GM19035 (cell line): ENCODE data around the gene CARD8.

Experiments
- ATAC-seq: cut with Tn5 transposase; IDR thresholded peaks from one replicate; pipeline ENCODE4 v1.9.1; 2021; ENCODE audit not compliant: unreplicated experiment

The CARD8 gene

DNA sequence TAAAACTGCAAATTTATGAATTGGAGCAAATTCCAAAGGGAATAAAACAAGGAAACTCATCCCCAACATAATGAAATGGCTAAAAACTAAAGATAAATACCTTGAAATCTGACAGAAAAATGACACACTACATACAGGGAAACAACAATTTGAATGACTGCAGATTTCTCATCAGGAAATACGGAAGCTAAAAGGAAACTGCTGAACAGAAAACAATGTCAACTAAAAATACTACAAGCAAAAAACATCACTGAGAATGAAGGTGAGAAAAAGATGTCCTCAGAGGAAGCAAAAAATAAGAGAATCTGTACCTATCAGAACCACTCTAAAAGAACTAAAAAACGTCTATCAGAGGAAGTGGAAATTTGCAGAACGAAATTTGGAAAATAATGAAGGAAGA lies 45.7 kb downstream of the CARD8 start:
- ATAC-seq, result no peak

DNA sequence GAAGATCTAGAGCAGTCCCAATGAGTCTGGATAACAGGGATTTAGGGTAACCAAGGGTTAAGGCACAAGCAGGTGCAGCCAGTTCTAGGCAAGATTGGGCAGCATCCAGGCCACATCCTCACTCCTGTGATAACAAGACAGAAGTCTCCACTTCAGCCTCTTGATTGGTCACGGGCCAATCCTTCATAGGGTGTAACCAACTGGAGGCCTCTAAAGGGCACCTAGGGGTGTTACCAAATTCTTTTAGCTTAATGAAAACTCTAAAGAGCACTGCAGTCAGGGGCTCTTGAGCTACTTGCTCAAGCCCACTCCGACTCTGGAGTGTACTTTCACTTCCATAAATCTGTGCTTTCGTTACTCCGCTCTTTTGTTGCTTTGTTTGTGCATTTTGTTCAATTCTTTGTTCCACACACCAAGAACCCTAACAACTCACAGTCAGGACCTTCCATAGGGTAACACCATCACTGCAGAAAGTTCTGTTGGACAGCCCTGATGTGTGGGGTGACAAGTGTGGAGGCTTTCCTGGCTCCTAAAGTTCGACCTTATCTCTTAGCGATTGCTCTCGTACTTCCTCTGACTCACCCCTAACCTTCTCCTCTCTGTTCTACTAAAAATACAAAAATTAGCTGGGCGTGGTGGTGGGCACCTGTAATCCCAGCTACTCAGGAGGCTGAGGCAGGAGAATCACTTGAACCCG lies 49.2 kb downstream of the CARD8 start:
- no peak for ATAC-seq

DNA sequence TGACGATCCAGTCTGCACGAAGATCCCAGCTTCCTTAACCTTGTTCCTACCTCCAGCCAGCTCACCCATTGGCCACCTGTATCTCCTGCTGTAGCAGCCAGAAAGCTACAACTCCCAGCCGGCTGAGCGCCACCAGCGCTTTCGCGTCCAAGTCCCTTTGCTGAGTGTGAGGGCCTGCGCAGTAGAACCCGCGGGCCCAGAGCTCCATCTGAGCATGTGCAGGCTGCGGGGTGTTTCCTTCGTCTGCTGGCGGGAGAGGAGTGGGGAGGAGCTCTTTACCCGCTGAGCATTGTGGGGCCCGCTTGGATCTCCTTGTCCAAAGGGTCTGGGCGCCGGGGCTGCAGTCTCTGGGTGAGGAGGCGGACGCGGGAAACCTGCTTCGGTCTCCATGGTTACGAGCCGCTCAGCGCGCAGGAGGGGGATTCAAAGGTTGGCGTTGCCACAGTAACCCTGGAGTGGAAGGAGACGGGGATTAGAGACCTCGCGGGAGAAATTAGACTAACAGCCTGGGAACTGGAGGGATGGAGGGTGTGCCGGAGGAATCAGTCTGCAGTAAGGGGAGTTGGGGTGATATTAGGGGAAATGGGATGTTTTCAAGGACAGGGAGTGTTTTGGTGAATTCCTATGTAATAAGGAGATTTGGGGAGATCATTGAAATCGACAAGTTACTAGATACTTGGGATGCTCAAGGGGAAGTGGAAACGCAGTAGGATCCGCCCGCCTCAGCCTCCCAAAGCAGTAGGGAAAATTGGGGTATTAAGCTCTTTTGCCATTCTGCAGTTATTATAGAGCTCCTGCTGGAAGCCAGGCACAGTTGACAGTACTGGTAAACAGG lies 51.7 kb downstream of the CARD8 start:
- ATAC-seq, result peak; percentile 91

DNA sequence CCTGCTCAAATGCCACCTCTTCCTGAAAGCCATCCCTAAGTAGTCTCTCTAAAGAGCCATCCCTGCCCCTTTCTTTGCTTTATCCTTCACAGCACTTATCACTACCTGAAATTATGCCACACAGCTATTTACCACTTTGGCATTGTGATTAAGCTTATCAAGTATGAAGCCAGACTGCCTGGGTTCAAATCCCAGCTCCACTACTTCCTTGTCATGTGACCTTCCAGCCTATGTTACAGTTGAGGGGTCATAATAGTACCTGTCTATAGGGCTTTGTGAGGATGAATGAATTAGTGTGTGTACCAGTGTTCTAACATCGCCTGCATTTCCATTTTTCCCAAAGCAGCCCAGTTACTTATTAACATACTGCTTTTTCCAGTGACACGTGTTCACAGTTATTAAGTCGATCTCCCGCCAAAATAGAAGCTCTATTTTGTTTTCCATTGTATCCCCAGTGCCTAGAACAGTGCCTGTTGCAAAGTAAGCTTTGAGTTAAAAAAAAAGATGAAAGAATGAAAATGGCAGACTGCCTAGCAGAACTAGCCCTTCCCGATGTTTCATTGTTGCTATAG lies 52.4 kb downstream of the CARD8 start:
- no peak for ATAC-seq

DNA sequence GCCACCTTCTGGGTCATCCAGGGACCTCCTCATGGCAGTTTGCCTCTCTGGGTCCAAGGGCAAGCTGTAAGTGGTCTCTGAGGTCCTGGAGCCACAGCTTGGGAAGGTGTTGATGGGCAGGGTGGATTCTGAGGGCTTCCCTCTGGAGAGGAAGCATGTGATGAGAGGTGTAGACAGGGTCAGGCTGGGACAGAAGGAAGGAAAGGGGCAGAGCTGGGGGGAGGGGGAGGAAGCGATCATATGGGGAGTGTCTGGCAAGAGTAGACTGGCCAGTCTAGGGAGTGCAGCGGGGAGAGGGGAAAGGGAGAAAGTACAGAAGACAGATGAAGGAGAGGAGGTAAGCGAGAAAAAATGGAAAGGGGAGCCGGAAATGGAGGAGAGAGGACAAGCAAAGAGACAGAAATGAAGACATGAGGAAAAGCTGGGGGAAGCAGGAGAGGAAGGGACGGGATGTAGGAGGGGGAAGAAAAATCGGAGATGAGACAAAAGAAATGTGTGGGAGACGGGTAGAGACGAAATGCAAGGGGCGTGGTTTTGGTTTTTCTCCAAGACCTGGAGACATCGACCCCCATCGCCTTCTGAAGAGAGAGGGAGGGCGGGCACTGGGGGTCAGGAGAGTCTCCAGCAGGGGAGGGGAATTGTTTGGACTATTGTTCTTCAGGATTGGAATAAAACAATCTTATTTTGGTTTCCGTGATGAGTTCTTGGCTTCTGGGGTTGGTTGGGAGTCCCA lies 58.6 kb downstream of the CARD8 start:
- no peak for ATAC-seq

DNA sequence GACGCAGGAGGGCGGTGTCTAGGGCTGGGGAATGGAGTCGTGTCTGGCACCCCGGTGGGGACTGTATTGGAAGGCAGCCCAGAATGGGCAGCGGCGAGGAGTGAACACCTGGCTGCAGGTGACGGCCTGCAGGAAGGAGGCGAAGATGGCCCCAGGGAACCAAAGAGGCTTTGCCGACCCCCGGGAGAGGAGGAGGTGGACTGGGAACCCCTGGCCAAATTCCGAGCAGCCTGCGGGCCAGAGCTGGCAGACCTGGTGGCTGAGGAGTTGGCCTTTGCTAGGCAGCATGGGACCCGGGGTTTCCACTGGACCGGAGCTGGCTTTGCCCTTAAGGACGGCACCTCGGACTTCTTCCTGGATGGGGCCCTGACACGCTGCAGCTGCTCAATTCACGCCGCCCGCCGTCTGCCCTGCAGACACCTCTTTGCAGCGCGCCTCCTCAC lies 59.4 kb downstream of the CARD8 start:
- no peak for ATAC-seq

DNA sequence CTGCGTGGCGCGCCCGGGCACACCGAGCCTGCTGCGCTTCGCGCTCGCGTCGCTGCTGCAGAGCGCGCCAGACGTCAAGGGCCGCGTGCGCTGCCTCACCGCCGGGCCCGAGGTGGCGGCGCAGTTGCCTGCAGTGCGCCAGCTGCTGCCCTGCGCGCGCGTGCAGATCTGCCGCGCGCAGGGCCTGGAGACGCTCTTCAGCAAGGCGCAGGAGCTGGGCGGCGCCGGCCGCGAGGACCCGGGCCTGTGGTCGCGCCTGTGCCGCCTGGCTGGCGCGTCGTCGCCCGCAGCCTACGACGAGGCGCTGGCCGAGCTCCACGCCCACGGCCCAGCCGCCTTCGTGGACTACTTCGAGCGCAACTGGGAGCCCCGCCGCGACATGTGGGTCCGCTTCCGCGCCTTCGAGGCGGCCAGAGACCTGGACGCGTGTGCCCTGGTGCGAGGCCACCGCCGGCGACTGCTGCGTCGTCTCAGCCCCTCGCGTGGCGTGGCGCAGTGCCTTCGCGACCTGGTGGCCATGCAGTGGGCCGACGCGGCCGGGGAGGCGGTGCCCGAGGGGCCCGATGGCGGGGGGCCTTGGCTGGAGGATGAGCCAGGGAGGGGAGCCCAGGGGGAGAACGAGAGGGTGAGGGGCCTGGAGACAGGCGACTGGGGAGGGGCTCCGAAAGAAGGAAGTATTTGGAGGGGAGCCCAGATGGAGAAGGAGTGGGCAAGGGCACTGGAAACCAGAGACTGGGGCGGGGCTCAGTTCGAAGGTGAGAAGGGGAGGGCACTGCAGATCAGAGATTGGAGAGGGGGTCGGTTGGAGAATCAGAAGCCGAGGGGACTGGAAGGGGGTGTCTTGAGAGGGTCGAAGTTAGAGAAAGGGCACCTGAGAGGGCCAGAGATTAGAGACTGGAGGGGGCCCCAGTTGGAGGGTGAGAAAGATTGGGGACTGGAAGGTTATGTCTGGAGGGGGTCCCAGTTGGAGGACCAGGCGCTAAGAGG lies 60.6 kb downstream of the CARD8 start:
- ATAC-seq, result no peak

DNA sequence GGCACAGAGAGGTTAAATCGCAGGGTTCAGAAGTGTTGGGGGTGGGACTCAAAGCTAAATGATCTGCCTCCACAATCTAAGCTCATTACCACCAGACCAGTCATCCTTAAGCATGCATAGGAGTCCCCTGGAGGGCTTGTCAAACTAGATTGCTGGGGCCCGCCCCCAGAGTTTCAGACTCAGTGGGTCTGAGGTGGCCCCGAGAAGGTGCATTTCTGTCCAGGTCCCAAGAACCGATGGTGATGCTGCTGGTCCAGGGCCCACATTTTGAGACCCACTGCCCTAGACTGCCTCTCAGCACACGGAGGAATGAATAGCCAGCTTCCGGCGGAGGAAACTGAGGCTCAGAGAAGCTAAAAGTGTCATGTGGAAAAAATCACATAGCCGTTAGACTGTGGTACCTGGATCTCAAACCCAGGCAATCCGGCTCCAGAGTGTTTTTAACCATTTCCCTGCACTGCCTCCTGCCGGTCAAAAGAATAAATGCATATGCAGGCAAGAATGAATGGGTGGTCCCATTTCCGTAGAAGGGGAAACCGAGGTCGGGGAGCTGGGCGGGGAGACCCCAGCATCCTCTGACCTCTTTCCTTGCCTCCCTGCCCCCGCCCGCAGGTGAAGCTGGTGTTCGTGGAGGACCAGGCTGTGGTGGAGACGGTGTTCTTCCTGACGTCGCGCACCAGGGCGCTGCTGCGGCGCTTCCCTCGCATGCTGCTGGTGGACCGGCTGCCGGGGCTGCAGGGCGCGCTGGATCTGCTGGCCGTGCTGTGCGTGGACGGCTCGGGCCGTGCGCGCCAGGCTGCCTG lies 61.5 kb downstream of the CARD8 start:
- ATAC-seq, result no peak

DNA sequence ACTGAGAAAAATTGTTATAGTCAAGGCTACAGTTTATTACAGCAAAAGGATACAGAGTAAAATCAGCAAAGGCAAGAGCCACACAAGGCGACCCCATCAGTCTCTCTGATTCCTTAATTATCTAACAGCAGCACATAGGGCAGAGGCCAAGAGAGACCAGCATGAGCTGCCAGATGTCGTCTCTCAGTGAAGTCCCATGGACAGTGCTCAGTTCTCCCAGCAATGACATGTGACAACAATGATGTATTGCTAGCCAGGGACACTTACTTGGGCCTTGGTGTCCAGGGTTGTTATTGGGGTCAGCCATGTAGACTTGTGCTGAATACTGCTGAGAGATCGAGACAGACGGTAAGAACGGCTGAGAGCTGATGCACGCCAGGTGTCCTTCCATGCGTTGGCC lies 63.0 kb downstream of the CARD8 start:
- no peak for ATAC-seq

DNA sequence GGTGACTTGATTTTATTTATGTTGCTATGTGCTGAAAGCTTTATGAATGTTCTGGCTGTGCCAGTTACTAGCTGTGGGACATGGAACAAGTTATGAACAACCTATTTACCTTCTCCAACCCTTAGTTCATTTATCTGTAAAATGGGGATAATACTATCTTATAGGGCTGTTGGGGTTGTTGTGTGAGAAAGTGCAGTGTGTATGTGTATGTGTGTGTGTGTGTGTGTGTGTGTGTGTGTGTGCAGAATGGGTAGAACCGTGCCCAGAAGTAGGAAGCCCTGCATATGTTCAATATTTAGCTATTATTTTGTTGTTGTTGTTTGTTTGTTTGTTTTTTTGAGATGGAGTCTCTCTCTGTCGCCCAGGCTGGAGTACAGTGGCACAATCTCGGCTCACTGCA lies 64.8 kb downstream of the CARD8 start:
- no peak for ATAC-seq

DNA sequence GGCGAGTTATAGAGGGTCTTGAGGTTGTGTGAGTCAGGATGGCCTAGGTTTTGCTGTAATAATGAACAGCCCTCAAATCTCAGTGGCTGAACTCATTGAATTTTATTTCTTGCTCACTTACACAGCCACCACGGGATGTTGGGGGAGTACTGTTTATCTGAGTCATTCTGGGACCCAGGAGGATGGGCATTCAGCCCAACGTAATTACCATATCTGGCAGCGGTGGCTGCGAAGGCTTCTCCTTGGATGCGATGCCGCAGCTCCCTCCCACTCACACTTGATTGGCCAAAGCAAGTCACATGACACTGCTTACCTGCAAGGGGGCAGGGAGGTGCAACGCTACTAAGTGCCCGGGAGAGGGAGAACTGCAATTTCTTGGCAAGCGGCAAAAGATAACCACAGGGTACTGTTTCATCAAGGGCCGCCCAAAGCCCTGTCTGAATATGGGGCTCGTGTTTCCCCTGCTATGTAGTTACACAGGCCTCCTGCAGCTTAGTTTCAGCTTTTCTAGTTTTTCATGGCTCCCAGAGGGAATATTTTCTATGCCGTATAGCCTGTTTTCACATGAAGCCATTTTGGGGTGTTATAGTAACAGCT lies 65.3 kb downstream of the CARD8 start:
- no peak for ATAC-seq

DNA sequence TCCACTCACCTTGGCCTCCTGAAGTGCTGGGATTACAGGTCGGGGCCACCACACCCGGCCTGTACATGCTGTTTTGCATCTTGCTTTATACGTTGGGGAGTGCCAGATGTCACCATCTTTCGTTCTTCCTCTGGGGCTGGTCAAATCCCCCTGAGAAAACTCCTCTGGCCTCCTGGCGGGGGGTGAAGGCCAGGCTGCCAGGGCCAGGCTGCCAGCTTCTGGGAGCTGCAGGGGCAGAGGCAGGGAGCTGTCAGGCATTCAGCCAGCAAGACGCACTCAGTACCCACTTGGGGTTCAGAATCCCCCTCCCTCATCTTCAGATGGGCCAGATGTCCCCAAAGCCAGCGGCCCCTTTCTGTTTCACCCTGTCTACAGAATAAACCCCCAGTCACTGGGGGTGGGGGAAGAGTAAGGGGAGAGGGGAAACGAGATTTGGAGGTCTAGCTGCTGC lies 69.1 kb downstream of the CARD8 start:
- no peak for ATAC-seq

DNA sequence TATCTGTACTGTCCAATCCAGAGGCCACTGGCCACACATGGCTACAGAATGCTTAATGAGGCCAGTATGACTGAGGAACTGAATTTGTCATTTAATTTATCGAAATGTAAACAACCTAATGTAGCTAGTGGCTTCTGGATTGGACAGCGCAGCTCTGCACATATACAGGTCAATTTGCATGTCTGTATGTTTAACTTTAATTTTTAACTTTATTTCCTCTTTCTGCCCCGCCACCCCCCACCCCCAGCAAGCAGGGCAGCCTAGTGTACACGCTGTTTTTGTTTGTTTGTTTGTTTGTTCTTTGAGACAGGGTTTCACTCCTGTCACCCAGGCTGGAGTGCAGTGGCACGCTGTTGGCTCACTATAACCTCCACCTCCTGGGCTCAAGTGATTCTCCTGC lies 69.7 kb downstream of the CARD8 start:
- ATAC-seq, result no peak

DNA sequence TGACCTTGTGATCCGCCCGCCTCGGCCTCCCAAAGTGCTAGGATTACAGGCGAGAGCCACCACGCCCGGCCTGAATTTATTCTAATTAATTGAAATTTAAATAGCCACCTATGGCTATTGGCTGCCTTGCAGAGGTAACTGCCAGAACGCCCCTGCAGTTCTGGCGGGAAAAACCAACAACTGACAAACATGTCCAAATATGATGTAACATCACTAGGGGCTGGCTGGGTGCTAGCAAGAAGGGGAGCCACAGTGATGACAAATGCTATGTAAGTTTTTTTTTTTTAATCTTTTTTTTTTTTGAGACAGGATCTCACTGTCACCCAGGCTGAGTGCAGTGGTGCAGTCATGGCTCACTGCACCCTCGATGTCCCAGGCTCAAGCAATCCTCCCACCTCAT lies 72.4 kb downstream of the CARD8 start:
- ATAC-seq, result no peak

DNA sequence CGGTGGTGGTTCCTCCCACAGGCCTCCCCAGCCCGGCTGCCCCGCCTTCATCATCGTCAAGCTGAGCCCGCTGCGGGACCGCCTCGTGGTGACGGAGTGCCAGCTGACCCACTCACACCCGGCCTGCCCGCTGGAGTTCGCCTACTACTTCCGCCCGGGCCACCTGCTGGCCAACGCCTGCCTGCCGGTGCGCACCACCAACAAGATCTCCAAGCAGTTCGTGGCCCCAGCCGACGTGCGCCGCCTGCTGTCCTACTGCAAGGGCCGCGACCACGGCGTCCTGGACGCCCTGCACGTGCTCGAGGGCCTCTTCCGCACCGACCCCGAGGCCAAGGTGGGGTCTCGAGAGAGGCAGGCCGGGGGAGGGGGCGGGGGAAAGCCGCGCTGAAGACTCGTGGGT lies 73.3 kb downstream of the CARD8 start:
- no peak for ATAC-seq

DNA sequence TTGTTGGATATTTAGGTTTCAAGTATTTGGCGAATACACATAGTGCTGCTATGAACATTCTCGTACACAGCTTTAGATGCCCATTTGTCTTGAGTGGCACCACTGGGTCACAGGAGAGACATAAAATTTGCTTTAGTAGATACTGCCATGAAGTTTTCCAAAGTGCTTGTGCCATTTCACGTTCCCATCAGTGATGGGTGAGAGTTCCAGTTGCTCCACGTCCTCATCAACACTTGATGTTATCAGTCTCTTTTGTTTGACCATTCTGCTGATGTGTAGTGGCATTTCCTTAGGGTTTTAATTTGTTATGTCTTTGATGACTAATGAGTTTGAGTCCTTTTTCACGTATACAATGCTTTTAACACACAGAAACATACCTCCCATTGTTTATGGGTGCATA lies 74.2 kb downstream of the CARD8 start:
- no peak for ATAC-seq

DNA sequence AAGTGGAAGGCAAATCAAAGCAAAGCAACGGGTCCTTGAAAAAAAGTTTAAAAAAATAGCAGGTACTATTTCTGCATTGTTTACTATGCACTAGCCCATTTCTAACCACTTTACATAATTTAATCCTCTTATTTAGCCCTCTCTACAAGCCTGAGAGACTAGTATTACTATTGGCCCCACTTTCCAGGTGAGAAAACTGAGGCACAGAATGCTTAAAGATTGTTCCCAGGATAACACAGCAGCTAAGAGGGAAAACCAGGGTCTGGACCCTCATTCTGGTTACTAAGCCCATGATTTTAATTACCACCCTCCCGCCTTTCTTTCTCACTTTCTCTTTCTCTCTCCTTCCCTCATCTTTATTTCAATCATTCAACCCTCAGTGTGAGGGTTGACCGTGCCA lies 79.5 kb downstream of the CARD8 start:
- ATAC-seq, result no peak

DNA sequence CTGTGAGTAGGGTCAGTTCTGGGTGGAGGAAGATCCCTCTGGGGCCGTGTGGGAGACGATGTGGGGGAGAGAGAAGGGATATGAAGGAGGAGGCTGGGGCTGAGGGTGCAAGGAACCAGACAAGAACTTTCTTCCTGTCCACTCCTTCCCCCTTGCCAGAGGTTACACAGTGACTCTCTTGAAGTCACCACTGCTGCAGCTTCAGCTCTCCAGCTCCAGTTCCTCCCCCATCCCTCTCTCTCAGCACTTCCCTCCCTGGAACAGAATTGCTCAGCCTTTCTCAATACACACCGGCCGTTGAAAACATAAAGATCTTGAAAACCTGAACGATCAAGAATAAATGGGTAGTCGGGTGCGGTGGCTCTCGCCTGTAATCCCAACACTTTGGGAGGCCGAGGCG lies 80.1 kb downstream of the CARD8 start:
- ATAC-seq, result no peak

DNA sequence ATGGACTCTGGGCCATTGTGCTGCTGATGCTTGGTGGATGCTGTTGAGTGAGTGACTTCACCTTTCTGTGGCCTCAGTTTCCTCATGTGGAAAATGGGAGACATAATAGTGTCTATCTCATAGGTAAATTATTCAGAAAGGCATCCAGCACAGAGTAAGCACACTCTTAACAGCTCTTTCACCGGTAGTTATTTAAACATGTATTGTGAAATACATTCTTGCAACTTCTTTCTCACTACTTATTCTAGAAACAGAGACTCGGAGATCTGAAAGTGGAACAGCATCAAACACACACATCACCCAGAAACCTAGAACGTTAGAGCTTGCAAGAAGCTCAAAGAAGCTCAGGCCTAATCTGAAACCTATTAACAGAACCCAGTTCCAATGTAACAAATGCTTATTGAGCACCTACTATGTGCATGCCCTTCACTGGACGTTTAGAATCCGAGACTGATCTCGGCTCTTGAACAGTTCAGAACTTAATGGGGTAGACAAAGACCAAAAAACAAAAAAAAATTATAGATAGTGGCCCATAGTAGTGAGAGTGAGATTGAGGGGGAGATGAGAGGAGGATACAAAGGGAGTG lies 81.2 kb downstream of the CARD8 start:
- ATAC-seq, result no peak
